ENCODE data around the gene TOM1L2.

Gene TOM1L2

DNA sequence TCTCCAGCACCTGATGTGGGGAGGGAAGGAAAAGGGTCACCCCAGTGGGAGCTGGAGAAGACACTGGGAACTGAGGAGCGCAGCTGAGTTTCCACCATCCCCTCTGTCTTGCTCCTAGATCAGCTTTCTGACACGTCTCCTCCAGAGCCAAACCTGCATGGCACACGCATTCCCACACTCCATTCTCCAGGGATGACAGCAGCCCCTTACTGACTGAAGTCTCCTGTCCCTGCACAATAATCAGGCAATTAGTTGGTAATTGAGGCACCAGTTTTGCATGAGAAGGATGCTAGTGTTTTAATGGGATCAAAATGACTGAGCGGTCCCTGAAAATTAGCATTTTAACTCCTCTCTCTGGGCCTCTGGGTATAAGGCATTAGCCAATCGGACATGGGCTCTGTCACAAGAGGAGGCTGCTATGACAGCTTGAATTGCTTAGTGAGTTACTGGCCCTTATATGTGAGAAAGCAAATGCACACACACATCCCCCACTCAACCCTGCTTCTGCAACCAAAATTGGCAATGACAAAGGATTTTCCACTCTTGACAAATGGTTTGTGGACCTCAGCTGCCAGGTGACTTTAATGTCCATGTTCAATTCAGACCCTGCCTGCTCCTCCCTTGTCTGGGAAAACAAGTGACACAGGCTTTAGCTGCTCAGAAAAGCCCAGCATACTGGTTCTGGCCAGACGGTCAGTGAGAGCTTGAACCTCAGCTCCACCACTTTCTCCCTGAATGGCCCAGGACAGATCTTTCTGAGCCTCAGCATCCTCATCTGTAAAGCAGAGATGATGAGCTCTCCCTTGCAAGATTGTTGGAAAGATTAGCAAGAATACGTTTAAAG, 78.2 kb downstream of the TOM1L2 start:
- no peak for DNase-seq

DNA sequence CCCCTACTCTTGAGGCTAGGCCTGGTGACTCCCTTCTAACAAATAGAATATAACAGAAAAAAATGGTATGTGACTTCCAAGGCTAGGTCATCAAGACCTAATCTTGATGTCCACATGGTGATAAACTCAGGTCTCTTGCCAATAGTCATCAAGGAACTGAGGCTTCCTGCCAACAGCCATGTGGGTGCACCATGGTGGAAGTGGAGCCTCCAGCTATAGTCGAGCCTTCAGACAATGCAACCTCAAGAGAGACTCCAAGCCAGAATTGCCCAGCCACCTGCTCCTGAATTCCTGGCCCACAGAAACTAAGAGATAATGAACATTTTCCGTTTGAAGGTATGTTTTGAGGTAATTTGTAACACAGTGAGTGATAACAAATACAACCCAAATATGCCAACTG, 79.5 kb downstream of the TOM1L2 start:
- DNase-seq = no peak

DNA sequence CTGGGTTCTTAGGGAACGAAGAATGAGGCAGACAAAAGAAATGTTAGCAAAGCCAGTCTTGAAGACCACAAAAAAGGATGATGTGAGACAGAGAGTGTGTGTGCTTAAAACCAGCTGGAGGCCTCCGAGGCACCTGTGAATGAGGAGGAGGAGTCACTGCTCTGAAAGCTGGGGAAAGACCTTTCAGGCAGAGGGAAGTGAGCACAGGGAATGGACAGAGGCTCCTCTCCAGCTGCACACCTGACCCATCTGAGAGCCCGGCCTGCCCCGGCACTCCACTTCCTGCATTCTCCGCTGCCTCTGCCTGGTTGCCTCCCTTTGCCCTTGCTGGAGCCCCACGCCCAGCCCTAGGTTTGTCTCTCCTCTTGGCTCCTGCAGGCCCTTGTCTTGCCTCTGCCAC, 80.2 kb downstream of the TOM1L2 start:
- no peak for DNase-seq

DNA sequence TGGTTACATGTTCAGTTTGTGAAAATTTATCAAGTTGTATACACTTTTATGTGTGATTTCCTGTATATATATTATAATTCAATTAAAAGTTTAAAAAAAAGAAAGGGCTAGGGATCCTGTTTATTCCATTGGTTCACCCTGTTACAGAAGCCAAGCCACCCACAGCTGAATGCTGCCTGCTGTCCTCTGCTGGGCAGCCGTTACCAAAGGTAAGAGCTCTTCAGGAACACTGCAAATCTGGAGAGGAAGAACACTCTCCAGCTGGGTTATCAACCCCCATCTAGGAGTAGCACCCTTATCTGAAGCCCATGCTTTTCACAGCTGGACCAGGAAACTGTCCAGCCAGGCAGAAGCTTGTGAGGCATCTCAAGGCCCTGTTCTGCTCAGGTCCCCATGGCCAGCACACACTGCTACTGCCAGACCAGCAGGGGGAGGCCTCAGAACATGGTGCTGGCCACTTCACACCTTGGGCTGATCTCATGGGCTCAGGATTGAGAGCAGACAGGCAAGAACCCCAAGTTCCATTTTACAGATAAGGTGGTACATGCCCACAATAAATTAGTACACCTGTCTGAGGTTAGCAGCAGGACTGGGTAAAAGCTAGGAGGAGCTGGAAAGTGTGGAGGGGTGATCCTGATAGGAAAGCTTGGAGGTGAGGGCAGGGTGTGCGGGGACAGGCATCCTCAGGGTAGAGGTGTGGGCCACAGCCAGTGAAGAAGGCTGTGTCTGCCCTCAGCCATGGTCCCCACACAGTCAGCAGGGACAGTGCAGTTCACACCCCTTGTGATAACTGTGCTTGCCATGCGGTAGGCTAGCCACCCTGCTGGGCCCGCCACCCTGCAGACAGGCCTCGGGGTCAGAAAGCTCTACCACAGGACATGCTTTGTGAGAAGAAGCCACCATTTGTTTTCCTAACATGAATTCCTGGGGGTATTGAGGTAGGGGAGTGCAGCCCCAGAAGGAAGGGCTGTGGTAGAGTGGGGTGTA, 81.1 kb downstream of the TOM1L2 start:
- DNase-seq = no peak

DNA sequence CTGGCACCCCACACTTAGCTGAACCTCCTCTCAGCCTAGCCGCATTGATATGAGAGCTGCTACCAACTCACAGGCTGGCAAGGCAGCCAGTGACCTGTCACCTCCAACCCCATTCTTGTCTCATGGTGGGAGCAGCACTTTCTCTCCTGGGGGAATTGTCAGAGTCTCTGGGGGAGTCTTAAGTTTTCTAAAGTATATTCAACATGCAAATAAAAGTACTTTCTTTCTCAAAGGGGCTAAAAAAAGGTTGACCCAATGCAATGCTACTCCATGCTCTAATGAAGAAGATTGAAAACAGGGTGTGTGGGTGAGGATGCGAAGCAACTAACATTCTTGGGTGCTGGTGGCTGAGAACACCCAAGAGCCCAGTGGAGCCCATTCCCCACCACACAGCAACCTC, 82.3 kb downstream of the TOM1L2 start:
- DNase-seq = no peak

DNA sequence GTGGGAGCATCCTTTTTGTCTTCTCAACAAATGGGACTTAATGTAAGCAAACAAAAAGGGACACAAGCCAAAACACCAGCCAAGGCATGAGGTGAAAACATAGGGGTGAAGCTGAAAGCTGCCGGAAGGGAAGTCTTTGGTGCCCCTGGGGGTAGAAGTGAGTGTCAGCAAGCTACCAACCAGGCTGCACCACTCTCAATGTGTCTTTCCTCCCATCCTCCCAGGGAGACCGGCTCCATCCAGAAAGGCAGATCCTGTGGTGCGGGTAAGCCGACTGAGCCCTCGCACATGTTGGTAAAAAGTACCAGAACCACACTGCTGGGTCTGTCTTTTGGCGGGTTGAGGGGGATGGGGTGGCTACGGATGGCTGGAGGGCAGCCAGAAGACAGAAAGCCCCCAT, 83.4 kb downstream of the TOM1L2 start:
- no peak for DNase-seq

DNA sequence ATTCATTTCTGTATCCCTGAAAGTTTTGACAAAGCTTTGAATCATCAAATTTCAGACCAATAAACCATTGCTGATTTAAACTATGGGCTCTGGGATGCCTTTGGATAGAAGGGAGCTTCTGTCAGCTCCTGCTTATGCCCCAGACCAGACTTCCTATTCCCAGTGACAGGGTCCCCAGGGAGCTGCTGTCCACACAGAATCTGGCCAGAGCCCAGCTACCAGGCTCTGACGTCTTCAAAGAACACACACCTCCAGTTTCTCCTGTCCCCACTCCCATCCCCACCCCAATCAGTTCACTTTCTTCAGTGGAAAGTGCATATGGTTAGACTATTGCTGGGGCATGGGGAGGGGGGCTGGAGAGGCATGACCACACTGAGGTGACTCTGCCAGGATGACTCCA, 83.8 kb downstream of the TOM1L2 start:
- DNase-seq = no peak

DNA sequence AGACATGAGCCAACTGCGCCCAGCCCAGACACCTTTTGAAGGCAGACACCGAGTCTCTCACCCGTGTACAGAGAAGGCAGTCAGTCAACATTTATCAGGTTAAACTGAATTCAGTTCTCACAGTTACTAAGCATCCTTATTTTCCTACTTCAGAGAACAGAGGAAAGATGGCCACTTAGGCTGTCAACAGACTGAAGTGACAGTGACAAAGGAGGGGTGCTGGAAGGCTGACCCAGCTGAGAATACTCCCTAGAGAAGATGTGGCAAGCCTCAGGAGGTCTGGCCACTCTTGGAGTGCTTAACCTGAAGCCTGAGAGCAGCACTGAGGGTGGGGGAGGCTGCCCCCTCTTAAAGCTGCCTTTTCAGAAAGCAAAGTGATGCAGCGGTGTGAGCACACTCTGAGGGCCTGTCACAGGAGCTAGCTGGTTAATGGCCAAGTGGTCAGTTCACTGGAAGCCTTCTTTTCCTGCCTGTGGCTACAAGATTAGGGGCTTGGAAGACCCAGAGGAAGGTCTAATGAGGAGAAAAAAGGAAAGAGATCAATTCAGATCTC, 84.4 kb downstream of the TOM1L2 start:
- DNase-seq = no peak

DNA sequence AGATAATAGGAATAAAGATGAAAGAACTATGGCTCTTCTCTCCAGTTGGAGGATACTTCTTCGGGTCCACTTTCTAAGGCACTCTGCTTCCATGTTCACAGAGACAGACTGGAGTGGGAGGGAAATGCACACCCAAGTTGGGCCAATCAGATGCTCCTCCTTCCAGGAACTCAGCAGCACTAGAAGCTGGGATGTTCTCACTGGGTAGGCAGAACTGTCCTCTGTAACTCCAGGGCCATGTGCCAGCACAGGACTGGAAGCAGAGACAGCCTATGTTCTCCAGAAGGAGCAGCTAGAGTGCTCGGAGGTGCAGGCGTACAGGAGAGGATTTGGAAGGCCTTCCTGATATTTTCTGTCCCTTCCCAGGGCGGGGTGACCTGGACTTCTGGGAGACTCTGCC, 85.5 kb downstream of the TOM1L2 start:
- no peak for DNase-seq

DNA sequence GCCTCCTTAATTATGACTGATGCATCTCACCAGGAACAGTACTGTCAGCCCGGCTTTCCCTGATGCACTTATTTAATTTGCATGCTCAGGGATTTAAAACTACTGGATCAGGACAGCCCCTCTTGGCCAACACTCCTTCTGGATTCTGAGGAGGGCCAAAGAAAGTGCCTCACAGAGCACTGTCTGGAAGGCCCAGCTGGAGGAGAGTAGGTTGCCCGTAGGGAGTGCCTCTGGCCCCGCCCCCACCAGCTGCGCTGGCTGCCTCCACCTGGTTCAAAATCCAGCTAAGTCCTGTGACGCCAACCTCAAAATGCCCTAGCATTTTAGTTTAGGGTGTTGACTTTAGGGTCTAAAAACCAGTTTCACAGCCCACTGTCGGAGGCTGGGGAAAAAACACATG, 86.0 kb downstream of the TOM1L2 start:
- no peak for DNase-seq

DNA sequence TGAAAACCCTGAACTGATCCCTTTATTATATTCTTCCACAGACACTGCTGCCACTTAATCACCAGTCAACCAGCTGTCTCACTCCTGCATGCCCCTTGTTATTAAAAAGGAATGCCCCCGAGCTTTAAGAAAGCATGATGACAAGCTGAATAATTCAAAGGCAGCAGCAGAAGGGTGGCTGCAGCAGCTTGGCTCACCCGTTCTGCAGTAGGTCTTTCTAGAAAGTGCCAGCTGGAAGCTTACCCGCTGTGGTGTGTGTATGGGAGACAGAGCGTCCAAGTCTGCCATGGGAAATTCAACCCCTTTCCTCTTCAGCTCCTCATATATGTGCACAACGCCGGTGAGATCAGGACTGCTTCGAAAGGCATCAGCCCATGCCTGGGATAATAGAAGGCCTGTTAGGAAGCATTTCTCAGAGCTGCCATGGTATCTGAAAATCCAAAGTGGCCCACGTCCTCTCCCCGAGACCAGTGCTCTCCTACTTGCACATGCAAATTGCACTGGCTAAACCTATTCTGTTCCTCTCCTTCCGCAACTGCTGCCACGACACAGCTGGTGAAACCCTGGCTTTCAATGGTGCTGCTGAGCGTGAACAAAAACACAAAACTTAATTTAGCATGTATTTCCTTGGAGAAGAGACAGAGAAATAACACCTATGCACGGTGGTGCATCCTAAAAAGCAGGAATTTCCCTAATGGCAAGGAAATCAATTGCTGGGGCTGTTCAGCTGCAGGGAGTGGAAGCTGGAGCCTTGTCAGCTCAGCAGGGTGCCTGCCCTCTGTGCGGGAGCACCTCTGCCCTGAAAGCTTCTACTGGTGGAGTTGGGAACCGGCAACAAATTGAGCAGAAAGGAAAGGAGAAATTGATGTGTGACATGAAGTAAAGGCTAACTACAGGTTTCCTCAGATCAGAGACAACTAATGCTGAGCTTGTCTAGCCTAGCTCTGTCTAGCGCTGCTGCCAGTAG, 87.5 kb downstream of the TOM1L2 start:
- DNase-seq = no peak

DNA sequence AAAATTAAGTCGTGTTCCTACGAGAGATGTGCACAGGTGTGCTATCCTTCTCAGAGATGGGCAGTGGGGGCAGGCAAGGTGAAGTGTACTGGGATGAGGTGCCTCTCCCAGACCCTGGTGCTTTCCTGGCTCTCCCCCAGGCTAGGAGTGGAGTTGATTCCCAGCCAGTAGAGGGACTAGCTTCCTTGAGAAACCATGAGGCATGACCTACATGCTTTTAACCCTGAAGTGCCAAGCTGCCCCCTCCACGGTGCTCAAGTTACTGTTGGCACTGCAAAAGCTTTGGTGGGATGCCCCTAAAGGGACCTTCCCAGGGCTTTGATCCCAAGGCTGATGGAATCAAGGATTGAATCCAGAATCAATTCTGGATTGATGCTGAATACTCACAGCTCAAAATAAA, 88.4 kb downstream of the TOM1L2 start:
- no peak for DNase-seq

DNA sequence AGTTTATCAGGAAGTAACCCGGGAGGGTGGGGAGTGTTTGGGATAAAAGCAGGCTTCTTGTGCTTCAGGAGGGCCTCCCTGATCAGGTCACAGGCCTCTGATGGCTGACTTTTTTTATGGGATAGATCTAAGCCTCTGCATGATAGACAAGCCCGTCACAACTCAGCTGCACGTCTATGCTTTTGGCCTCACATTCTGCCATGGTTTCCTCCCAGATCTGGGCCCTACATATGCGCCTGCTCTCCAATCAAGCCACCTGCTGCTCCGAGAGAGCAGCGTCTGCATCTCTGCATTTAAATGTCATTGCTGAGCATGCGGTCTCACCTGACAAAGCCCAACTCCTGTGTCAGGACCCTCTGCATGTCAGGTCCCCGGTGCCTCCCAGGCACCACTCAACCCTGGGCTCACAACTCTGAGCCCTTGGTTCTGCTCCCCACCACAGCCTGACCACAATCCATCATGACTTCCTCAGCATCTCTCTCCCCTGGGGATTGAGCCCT, 90.1 kb downstream of the TOM1L2 start:
- no peak for DNase-seq

DNA sequence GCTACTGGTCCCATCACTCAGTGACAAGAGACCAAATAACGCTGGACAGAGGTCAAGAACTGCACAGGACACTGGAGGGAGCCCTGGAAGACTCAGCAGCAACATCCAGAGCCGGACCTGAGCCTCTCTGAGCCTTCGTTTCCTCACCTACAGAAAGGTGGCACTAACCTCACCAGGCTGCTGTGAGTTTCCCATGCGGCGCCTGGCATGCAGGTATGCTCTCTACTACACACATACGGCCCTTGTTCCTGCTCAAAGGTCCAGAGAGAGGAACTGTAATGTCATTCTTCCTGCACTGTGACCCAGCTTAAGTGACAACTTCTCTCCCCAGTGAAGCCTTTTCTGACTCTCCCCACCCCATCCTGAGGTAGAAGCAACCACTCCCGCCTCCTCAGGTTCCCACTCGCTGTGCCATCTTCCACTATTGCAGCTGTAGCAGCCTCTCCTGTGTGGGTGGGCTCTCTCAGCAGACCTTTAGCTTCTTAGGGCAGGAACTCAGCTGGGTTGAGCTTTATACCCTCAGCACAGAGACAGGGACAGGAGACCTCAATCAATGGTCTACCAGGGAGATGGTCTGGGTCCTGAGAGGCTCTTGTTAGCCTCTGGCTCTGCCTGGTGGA, 91.5 kb downstream of the TOM1L2 start:
- DNase-seq = no peak

DNA sequence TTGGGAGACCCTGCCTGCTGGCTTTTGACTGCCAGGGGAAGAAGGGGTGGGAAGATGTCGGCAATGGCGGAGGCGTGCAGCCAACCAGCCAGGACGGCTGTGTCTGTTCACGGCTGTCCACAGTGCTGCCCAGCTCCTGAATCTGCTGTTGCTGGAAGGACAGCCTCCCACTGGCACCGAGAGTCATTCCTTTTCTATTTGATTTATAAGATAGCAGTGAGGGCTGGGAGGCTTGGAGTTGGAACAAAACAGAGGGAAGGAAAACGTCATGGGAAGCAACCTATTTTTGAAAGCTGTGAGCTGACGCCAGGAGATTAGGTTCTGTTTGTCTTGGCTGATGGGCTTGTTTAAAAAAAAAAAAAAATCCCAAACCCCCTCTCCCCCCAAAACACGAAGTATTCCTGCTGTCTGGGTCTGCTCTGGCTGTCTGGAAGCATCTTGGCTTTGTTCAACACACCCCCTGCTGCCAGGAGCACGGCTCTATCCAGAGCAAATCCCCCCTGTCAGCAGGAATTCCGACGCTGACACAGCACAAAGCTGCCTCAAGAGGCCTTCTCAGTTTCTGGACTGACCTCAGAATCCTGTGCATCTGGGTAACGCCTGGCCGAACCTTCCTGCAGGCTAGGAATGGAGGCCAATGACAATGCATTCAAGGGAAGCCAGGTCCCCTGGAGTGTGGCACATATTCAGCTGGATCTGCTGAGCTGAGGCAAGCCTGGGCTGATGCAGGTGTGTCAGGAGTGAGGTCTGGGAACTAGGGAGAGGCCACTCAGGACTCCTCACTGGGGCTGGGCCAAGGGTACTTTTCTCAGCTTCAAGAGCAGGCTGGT, 94.5 kb downstream of the TOM1L2 start:
- DNase-seq = no peak

DNA sequence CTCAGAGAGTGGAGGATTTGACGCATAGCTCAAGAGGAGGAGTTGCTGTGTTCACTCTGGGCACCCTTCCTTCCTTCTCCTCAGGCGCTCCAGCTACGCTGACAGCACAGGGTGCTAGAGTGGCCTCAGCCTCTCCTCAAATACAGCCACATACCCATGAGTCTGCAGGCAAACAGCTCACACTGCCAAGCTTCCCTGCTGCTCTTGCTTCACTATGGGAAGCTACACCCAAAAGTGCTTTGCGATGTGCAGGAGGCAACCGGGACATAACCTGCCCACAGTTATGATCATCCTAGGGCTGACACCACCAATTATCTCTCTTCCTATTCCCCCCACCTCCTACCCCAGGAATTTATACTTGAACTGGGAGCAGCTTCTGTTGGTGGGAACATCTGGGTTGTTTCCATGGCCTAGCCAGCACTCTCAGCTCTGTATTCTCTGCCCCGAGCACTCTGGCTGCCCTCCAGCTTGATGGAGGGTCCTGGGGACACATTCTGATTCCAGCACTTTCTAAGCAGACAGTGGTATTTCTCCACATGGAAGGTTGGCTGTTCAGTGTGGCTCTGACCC, 95.2 kb downstream of the TOM1L2 start:
- no peak for DNase-seq

DNA sequence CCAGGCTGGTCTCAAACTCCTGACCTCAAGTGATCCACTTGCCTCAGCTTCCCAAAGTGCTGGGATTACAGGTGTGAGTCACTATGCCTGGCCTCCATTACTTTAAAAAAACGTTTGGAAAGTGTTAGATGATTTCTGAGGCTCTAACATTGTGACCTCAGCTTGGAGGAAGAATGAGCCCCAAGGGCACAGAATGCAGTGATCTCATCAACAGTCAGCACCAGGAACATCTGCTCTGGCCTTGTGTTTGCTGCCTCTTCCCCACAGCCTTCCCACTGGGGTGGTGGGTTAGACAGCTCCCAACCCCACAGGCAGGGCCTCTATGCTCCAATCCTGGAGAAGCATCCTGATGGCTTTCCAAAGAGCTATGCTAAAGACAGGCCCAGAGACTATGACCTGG, 97.7 kb downstream of the TOM1L2 start:
- DNase-seq = no peak

DNA sequence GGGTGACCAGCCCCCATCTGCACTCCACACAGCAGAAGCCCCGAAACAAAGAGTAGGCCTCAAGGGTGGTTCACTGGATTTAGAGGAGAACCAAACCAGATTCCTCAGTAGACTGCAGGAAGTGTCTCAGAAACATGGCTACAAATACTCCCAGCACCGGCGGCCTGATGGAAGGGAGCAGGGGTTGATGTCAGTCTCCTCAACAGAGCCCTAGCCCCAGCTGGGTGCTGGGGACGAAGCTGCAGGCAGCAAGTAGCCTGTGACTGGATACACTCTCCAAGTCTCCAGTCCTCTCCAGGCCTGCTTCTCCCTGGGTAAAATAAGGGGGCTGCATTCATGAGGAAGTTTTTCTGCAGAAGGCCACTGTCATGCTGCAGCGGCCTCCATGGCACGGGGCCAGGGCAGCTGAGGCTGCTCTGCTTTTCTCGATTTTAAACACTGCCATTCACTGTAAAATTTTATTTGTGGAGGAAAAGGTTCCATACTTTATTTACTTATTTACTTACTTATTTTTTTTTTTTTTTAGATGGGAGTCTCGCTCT, 98.7 kb downstream of the TOM1L2 start:
- DNase-seq = no peak

DNA sequence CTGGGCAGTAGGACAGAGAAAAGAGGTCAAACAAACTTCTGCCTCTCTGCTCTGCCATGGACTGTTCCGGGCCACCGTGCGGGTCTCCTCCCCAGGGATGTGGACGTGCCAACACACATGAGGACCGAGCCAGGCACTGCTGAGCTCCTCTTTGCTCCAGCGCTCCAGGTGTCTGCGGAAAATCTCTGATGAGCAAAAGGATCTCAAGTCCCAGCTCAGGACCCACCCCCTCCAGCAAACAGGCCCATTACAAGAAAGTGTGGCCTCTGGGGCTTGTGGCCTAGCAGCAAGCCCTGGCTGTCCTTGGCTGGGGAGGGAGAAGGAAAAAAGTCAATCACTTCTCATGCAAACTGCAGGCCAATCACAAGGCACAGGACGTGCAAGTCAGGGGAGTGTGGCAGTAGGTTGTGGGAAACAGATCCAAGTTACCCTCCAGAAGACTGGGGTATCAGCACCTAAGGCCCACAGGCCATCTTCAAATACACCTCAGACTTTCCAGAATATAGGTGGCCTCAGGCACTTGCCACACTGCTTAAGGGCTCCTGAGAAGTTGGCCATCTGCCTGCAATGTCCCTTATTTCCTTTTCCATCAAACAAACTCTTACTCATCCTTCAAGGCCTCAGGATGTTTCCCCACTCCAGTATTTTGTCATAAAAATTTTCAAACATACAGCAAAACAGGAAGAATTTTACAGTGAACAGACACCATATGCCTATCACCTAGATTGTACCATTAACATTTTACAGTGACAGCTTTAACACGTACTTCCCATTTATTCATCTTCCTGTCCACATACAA, 99.5 kb downstream of the TOM1L2 start:
- DNase-seq = no peak

All from NCI-H1105 (cell line).